Retinal pigment epithelial cell (primary cell): Measurements from ENCODE around the gene TLE2.

Experiments used
- DNase-seq: peaks from one replicate; pipeline ENCODE4 v3.0.0-alpha.2; 2010; ENCODE audit warnings: low read depth
- H3K4me3 ChIP-seq: 2 replicates; pipeline ENCODE4 v1.5.1; 2011; ENCODE audit warnings: mild to moderate bottlenecking, low read length, control low read depth, moderate library complexity
- CTCF ChIP-seq: conservative IDR thresholded peaks from 2 replicates; pipeline ENCODE4 v1.5.1; 2011; ENCODE audit warnings: low read depth, low read length, control low read depth, inconsistent platforms

The TLE2 gene

GRCh38 chr19:3010871-3011270 is 18.2 kb downstream of the TLE2 start:
- no peak overlapping the region for H3K4me3 ChIP-seq
- DNase-seq: no peak
- TF ChIP-seq CTCF: no peak

GRCh38 chr19:3008994-3009393 is 20.1 kb downstream of the TLE2 start:
- no peak for DNase-seq
- no peak overlapping the region for H3K4me3 ChIP-seq
- TF ChIP-seq CTCF: no peak

- no peak for DNase-seq
- no peak overlapping the region for H3K4me3 ChIP-seq
- no peak for TF ChIP-seq CTCF
Observed at GRCh38 chr19:3007975-3008374, 21.1 kb downstream of the TLE2 start.

- no peak for DNase-seq
- TF ChIP-seq CTCF: no peak
- no peak overlapping the region for H3K4me3 ChIP-seq
Observed at GRCh38 chr19:3006075-3006767, 22.9 kb downstream of the TLE2 start.

- TF ChIP-seq CTCF: no peak
Observed at GRCh38 chr19:3005345-3005744, 23.7 kb downstream of the TLE2 start.

GRCh38 chr19:3004522-3004921 is 24.6 kb downstream of the TLE2 start:
- no peak for TF ChIP-seq CTCF
- no peak overlapping the region for H3K4me3 ChIP-seq
- DNase-seq: no peak

More at GRCh38 chr19:3005345-3005744, 23.7 kb downstream of the TLE2 start:
- no peak for DNase-seq
- H3K4me3 ChIP-seq: no peak overlapping the region

GRCh38 chr19:3003046-3003445 is 26.0 kb downstream of the TLE2 start:
- H3K4me3 ChIP-seq: no peak overlapping the region
- DNase-seq: no peak
- no peak for TF ChIP-seq CTCF
